CD14-positive monocyte (primary cell): ENCODE results near the gene FEM1C. TPM values are rescaled to one million over a fixed set of nuclear protein-coding genes. Genes with fewer than 3 reads are reported as not detected.

Source experiments
- DNase-seq, 3 donors: peaks; one replicate each; pipeline ENCODE4 v3.0.0-alpha.2; 2011 to 2022
- H2AFZ ChIP-seq: 2 replicates; pipeline ENCODE4 v1.6.0; 2012; ENCODE audit warnings: mild to moderate bottlenecking, low read depth, low read length, inconsistent platforms; ENCODE audit not compliant: insufficient read depth, poor library complexity, severe bottlenecking
- H3K27ac ChIP-seq, 2 donors: 1 replicate in 1 of 2; 2 replicates in 1 of 2; pipeline ENCODE4 v1.5.1; 2012 to 2013; ENCODE audit warnings: low read length in 2 of 2, control low read depth in 1 of 2, inconsistent platforms in 1 of 2, low read depth in 1 of 2, mild to moderate bottlenecking in 1 of 2
- H3K27me3 ChIP-seq, 2 donors: one replicate each; pipeline versions ENCODE4 v1.6.0 to v1.6.1; 2011 to 2013; ENCODE audit warnings: low read length in 2 of 2; ENCODE audit not compliant: control insufficient read depth in 2 of 2, insufficient read depth in 2 of 2
- H3K36me3 ChIP-seq, 2 donors: replicated peaks in 1 of 2; 1 replicate in 1 of 2; 2 replicates in 1 of 2; pipeline versions ENCODE4 v1.5.1 to v1.6.1; 2012 to 2013; ENCODE audit warnings: low read length in 2 of 2, control low read depth in 1 of 2, inconsistent platforms in 1 of 2, mild to moderate bottlenecking in 1 of 2; ENCODE audit not compliant: insufficient read depth in 2 of 2, control insufficient read depth in 1 of 2
- H3K4me1 ChIP-seq, 2 donors: 1 replicate in 1 of 2; 2 replicates in 1 of 2; pipeline versions ENCODE4 v1.5.1 to v1.6.1; 2012 to 2013; ENCODE audit warnings: low read length in 2 of 2, control low read depth in 1 of 2, inconsistent platforms in 1 of 2, mild to moderate bottlenecking in 1 of 2, moderate library complexity in 1 of 2; ENCODE audit not compliant: insufficient read depth in 2 of 2, control insufficient read depth in 1 of 2
- H3K4me2 ChIP-seq: replicated peaks from 2 replicates; pipeline ENCODE3; 2012; ENCODE audit warnings: low read length, moderate library complexity, mild to moderate bottlenecking; ENCODE audit not compliant: poor library complexity, severe bottlenecking; ENCODE audit errors: extremely low read depth
- H3K4me3 ChIP-seq, 3 experiments: fragments of 200-600 bp in 1 of 3; sonication (generic) in 1 of 3; replicated peaks in 1 of 3; 1 replicate in 2 of 3; 2 replicates in 1 of 3; pipeline ENCODE4 v1.5.1; 2011 to 2013; ENCODE audit warnings: low read length in 3 of 3, mild to moderate bottlenecking in 3 of 3, control low read depth in 2 of 3, low read depth in 2 of 3, inconsistent platforms in 1 of 3, moderate library complexity in 1 of 3
- H3K79me2 ChIP-seq: 2 replicates; pipeline ENCODE4 v1.6.0; 2012; ENCODE audit warnings: mild to moderate bottlenecking, control low read depth, inconsistent platforms, low read length, moderate library complexity; ENCODE audit not compliant: insufficient read depth
- H3K9ac ChIP-seq: 2 replicates; pipeline ENCODE4 v1.6.0; 2017; ENCODE audit warnings: low read length, mild to moderate bottlenecking; ENCODE audit not compliant: insufficient read depth, poor library complexity, severe bottlenecking
- H3K9me3 ChIP-seq, 2 donors: replicated peaks in 1 of 2; 1 replicate in 1 of 2; 2 replicates in 1 of 2; pipeline versions ENCODE4 v1.5.1 to v1.6.1; 2012 to 2013; ENCODE audit warnings: low read length in 2 of 2, control low read depth in 1 of 2; ENCODE audit not compliant: control insufficient read depth in 1 of 2, insufficient read depth in 1 of 2
- H4K20me1 ChIP-seq: 2 replicates; pipeline ENCODE4 v1.6.0; 2012; ENCODE audit warnings: mild to moderate bottlenecking, low read length, control low read depth, moderate library complexity; ENCODE audit not compliant: insufficient read depth
- H3K27ac Mint-ChIP-seq, 7 donors: one replicate each; pipeline ENCODE4 v1.8.0; 2020; ENCODE audit warnings: mild to moderate bottlenecking in 7 of 7, mixed read lengths in 7 of 7, moderate library complexity in 6 of 7, inconsistent platforms in 2 of 7
- H3K27me3 Mint-ChIP-seq, 3 donors: one replicate each; pipeline ENCODE4 v1.8.0; 2021 to 2022; ENCODE audit warnings: low read depth in 3 of 3, mild to moderate bottlenecking in 3 of 3, mixed read lengths in 3 of 3, moderate library complexity in 3 of 3, inconsistent platforms in 1 of 3
- H3K36me3 Mint-ChIP-seq, 2 donors: one replicate each; pipeline ENCODE4 v1.8.0; 2020; ENCODE audit warnings: mixed read lengths in 2 of 2, inconsistent platforms in 1 of 2, mild to moderate bottlenecking in 1 of 2
- H3K4me1 Mint-ChIP-seq: one replicate; pipeline ENCODE4 v1.8.0; 2020; ENCODE audit warnings: mild to moderate bottlenecking, mixed read lengths
- H3K4me3 Mint-ChIP-seq, 2 donors: one replicate each; pipeline ENCODE4 v1.8.0; 2020; ENCODE audit warnings: mild to moderate bottlenecking in 2 of 2, mixed read lengths in 2 of 2, moderate library complexity in 1 of 2
- H3K9me3 Mint-ChIP-seq, 7 donors: one replicate each; pipeline ENCODE4 v1.8.0; 2020 to 2022; ENCODE audit warnings: mixed read lengths in 7 of 7, mild to moderate bottlenecking in 6 of 7, moderate library complexity in 6 of 7, inconsistent platforms in 2 of 7
- WGBS: methylation state at CpG from one replicate; pipeline ENCODE4 v1.1.5; 2013; ENCODE audit warnings: missing lambda C conversion rate; ENCODE audit not compliant: insufficient coverage; 5-methylcytosine and 5-hydroxymethylcytosine counted together
- intact Hi-C, 2 donors: fragments of 100-400 bp; cut with micrococcal nuclease; formaldehyde crosslinking; loops; one replicate each; pipeline versions ENCODE4 v1.15.0 to v1.15.1; 2023
- polyA plus RNA-seq, 3 donors: library from polyadenylated mRNA; depleted of rRNA in 1 of 3; unstranded in 2 of 3; stranded (reverse) in 1 of 3; fragments of 300-500 nt in 2 of 3; fragments of >200 nt in 1 of 3; fragmentation: Illumina TruSeq in 2 of 3; gene quantifications; 1 replicate in 2 of 3; 2 replicates in 1 of 3; pipeline ENCODE4 v1.2.3, GENCODE V29; 2012 to 2021
- TF ChIP-seq, protein P1 (sequence below): fragments of 200-600 bp; IDR thresholded peaks from one replicate; pipeline ENCODE4 v1.8.0; 2022; ENCODE audit warnings: antibody characterized with exemption, mild to moderate bottlenecking

The FEM1C gene
- polyA plus RNA-seq, 3 donors: 2.5 to 18.2 (median 2.6) TPM

DNA sequence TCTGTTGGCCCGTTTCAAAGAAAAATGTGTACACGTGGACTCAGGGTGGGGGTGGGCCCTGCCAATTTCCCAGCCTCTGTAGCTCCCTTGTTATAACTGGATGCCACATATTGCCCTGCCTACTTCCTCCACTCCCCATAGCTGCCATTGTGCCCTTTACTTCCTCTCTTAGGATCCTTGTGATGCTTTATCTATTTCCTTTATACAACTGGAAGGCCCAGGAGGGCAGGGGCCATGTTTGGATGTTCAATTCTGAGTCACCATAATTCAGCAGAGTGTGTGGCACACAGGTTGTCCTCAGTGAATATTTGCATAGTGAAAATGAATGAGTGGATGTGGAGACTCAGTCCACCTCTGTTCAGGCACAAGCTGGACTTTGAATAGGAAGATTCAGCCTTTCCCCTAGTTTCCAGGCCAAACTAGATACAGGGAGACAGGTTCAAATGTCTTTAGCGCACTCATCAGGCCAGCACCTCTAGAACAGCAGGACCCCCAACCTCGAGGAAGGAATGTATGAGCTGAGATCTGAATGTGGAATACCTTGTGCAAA lies 10.6 kb upstream of the FEM1C start:
- Histone ChIP-seq H3K4me2 (no peak overlapping the region), H3K9ac (no peak overlapping the region), H3K27me3 (no peaks in the 10 kb centered on the region), H3K79me2 (no peaks in the 10 kb centered on the region), H4K20me1 (no peaks in the 10 kb centered on the region), H2AFZ (no peak overlapping the region), H3K36me3 (no peaks in the 10 kb centered on the region), H3K4me3 (no peak overlapping the region), H3K9me3 (no peaks in the 10 kb centered on the region), H3K4me1 (peaks cover 0 to 5% of the 10 kb centered on the region in 2 donors), H3K27ac (no peak overlapping the region)
- H3K27ac Mint-ChIP-seq: no peak overlapping the region
- DNase-seq: peak in 1 of 3 donors; percentile 21
- TF ChIP-seq, protein P1, sequence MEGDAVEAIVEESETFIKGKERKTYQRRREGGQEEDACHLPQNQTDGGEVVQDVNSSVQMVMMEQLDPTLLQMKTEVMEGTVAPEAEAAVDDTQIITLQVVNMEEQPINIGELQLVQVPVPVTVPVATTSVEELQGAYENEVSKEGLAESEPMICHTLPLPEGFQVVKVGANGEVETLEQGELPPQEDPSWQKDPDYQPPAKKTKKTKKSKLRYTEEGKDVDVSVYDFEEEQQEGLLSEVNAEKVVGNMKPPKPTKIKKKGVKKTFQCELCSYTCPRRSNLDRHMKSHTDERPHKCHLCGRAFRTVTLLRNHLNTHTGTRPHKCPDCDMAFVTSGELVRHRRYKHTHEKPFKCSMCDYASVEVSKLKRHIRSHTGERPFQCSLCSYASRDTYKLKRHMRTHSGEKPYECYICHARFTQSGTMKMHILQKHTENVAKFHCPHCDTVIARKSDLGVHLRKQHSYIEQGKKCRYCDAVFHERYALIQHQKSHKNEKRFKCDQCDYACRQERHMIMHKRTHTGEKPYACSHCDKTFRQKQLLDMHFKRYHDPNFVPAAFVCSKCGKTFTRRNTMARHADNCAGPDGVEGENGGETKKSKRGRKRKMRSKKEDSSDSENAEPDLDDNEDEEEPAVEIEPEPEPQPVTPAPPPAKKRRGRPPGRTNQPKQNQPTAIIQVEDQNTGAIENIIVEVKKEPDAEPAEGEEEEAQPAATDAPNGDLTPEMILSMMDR: no peak
- H3K36me3 Mint-ChIP-seq: peaks cover 0 to 2% of the 10 kb centered on the region in 2 donors
- H3K27me3 Mint-ChIP-seq: peaks cover under 1 to 4% (median 1%) of the 10 kb centered on the region in 3 donors
- peaks cover 0 to 6% (median 5%) of the 10 kb centered on the region in 7 donors for H3K9me3 Mint-ChIP-seq
- peaks cover 19% of the 10 kb centered on the region for H3K4me1 Mint-ChIP-seq
- H3K4me3 Mint-ChIP-seq: no peak overlapping the region
- intact Hi-C loops: no loop called here
- 100% methylated on average over 2 of the region's 4 CpGs for WGBS

DNA sequence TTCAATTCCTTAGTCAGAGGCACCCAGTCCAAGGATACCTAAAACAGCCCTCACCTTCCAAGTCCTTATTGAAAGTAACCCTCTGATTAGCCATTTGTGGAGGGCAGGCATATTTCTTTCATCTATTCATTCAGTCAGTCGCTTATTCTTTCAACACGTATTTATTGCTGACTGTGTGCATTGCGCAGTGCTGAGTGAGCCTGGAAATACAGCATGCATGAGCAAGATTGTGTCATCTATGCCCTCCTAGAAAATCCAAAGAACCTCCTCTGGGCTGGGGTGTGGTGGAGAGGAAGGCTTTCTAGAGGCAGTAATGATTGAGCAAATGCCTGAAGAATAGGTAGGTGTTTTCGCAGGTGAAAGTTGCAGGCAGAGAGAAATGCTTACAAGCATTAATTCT lies 8.5 kb upstream of the FEM1C start:
- no peak overlapping the region for H3K4me3 ChIP-seq
- H3K27ac ChIP-seq: no peak overlapping the region
- H3K4me1 ChIP-seq: peaks cover 0 to 5% of the 10 kb centered on the region in 2 donors
- H3K4me2 ChIP-seq: no peak overlapping the region
- no peaks in the 10 kb centered on the region for H3K27me3 ChIP-seq
- H4K20me1 ChIP-seq: no peaks in the 10 kb centered on the region
- Mint-ChIP-seq H3K36me3 (peaks cover 0 to 2% of the 10 kb centered on the region in 2 donors), H3K4me1 (peaks cover 19% of the 10 kb centered on the region), H3K9me3 (peaks cover 0 to 6% (median 3%) of the 10 kb centered on the region in 7 donors), H3K27ac (no peak overlapping the region), H3K27me3 (peaks cover 0 to 4% (median 1%) of the 10 kb centered on the region in 3 donors), H3K4me3 (no peak overlapping the region)
- H3K36me3 ChIP-seq: no peaks in the 10 kb centered on the region
- no CpG with 5 or more reads among the region's 4 CpGs for WGBS
- H2AFZ ChIP-seq: no peak overlapping the region
- no peak overlapping the region for H3K9ac ChIP-seq
- DNase-seq: peak in 1 of 3 donors; percentile 13
- TF ChIP-seq, protein P1: no peak
- no peaks in the 10 kb centered on the region for H3K79me2 ChIP-seq
- intact Hi-C loops: no loop called here
- no peaks in the 10 kb centered on the region for H3K9me3 ChIP-seq
